Upper lobe of left lung (tissue), 6 donors: ENCODE results near the gene NDUFB4. TPM values are rescaled to one million over a fixed set of nuclear protein-coding genes. Genes with fewer than 3 reads are reported as not detected.

Experiments used
- ATAC-seq, 2 donors: fragments of 200-7000 bp; cut with Tn5 transposase; one replicate each; pipeline ENCODE4 v1.9.1; 2022; ENCODE audit warnings: mild to moderate bottlenecking in 2 of 2, moderate library complexity in 2 of 2; ENCODE audit not compliant: low FRiP score in 2 of 2
- DNase-seq, 2 donors: peaks; one replicate each; pipeline ENCODE4 v3.0.0-alpha.2; 2019 to 2020
- H3K27ac ChIP-seq, 4 donors: fragments of 200-600 bp; sonication (generic); one replicate each; pipeline ENCODE4 v1.5.1; 2016 to 2019
- H3K27me3 ChIP-seq, 4 donors: fragments of 200-600 bp; sonication (generic); one replicate each; pipeline ENCODE4 v1.5.1; 2017 to 2019
- H3K36me3 ChIP-seq, 4 donors: fragments of 200-600 bp; sonication (generic); one replicate each; pipeline ENCODE4 v1.5.1; 2016 to 2019
- H3K4me1 ChIP-seq, 4 donors: fragments of 200-600 bp; sonication (generic); one replicate each; pipeline ENCODE4 v1.5.1; 2018 to 2019
- H3K4me3 ChIP-seq, 4 donors: fragments of 200-600 bp; sonication (generic); one replicate each; pipeline ENCODE4 v1.5.1; 2017 to 2019; ENCODE audit warnings: mild to moderate bottlenecking in 2 of 4, moderate library complexity in 1 of 4
- H3K9me3 ChIP-seq, 4 donors: fragments of 200-600 bp; sonication (generic); one replicate each; pipeline ENCODE4 v1.5.1; 2018 to 2019
- EP300 ChIP-seq, 4 donors: sonication (generic); formaldehyde crosslinking; IDR thresholded peaks; one replicate each; pipeline ENCODE4 v1.5.1; 2017; ENCODE audit warnings: antibody characterized with exemption in 4 of 4, control low read depth in 2 of 4
- POLR2A ChIP-seq, 4 donors: fragments of 450-650 bp; IDR thresholded peaks; one replicate each; pipeline ENCODE4 v1.5.1; 2016 to 2017; ENCODE audit warnings: antibody characterized with exemption in 4 of 4, mild to moderate bottlenecking in 2 of 4
- POLR2AphosphoS5 ChIP-seq, 2 donors: sonication (generic); formaldehyde crosslinking; IDR thresholded peaks; one replicate each; pipeline ENCODE4 v1.5.1; 2017; ENCODE audit warnings: antibody characterized with exemption in 2 of 2
- WGBS, 2 donors: methylation state at CpG; one replicate each; pipeline ENCODE4 v1.1.5; 2017 to 2018; 5-methylcytosine and 5-hydroxymethylcytosine counted together
- total RNA-seq, 6 donors: library from RNA; depleted of rRNA in 4 of 6; stranded (reverse); fragments of >200 nt in 4 of 6; gene quantifications; one replicate each; pipeline versions ENCODE4 v1.1.0 to v1.2.1, GENCODE V29; 2016 to 2021
- TF ChIP-seq, protein P1 (sequence below), 6 experiments: fragments of 450-650 bp in 4 of 6; fragments of 200-600 bp in 2 of 6; sonication (generic) in 2 of 6; IDR thresholded peaks; one replicate each; pipeline ENCODE4 v1.5.1; 2016 to 2019; ENCODE audit warnings: antibody characterized with exemption in 6 of 6
- donor health status: DM: no; HTN: no; CAD: no; lungs with moderate emphysema.
- donor health status: DM: no; HTN: yes; CAD: no; lungs with severe emphysema.

NDUFB4 gene
- total RNA-seq, 6 donors from 2014 or later, result 29.2 to 105 (median 79.4) TPM

DNA sequence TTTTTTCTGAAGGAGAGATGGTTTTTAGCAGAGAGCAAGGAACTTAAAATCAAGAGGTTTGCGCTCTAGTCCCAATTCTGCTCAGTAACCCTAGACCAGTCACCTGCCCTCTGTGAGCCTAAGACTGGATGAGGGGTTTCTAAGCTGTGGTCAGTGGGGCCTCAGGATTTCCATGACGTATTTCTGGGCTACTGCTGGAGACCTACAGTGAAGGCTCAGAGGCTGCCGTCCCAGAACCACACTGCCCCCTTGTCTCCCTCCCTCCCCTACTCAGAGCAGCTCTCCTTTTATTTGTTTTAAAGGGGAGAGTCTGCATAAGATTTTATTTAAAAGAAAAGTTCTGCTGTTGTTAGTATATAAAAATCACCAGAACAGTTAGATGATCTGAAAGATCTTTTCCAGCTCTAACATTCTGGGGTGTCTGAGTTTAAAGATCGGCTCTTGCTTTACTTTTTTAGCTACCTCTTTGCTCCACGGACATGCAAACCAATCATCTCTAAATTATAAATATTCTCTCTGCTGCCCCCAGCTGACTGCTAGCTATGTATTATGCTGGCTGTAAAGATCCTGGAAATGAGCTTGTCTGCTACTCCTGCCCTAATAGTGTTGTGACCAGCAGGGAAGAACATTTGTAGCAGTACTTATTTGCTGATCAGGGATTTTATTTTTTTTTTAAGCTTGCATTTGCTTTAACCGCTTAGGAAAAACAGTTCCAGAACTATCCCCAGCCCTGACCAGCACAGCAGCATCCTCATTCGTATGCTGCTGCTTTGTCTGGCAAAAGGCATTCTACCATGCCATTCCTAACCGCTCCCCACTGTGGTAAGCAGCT lies 28.6 kb upstream of the NDUFB4 start:
- no peak overlapping the region for H3K27ac ChIP-seq
- DNase-seq, result no peak

DNA sequence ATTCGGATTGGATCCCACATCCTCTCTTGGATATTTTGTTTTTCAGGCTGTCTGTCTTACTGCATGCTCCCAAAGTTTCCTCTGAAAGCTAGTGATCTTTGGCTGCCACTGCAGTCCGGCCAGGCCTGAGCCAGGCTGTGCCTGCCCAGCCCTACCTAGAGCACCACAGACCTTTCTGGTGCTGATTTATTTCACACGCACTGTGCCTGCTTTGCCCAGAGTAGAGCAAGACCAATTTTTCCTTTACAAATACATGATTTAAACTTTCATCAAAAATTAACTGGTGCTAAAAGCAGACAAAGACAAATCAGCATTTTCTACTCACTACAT lies 28.0 kb upstream of the NDUFB4 start:
- no peak for ATAC-seq
- H3K27ac ChIP-seq, result no peak overlapping the region
- TF ChIP-seq EP300 (IDR thresholded peaks at IDR 0.05), result no peak
- TF ChIP-seq, protein P1, sequence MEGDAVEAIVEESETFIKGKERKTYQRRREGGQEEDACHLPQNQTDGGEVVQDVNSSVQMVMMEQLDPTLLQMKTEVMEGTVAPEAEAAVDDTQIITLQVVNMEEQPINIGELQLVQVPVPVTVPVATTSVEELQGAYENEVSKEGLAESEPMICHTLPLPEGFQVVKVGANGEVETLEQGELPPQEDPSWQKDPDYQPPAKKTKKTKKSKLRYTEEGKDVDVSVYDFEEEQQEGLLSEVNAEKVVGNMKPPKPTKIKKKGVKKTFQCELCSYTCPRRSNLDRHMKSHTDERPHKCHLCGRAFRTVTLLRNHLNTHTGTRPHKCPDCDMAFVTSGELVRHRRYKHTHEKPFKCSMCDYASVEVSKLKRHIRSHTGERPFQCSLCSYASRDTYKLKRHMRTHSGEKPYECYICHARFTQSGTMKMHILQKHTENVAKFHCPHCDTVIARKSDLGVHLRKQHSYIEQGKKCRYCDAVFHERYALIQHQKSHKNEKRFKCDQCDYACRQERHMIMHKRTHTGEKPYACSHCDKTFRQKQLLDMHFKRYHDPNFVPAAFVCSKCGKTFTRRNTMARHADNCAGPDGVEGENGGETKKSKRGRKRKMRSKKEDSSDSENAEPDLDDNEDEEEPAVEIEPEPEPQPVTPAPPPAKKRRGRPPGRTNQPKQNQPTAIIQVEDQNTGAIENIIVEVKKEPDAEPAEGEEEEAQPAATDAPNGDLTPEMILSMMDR (IDR thresholded peaks at IDR 0.05), result no peak
- TF ChIP-seq POLR2A (IDR thresholded peaks at IDR 0.05), result no peak
- TF ChIP-seq POLR2AphosphoS5 (IDR thresholded peaks at IDR 0.05), result no peak
- H3K4me1 ChIP-seq, result peaks cover 0 to 9% (median 4%) of the 10 kb centered on the region in 4 donors
- H3K9me3 ChIP-seq, result no peaks in the 10 kb centered on the region
- H3K4me3 ChIP-seq, result no peak overlapping the region
- H3K27me3 ChIP-seq, result no peaks in the 10 kb centered on the region
- H3K36me3 ChIP-seq, result no peaks in the 10 kb centered on the region
- no peak for DNase-seq
- WGBS, 2 donors, result 79 to 83% methylated on average over 3 of the region's 3 CpGs

More for the DNA sequence above, 28.6 kb upstream of the NDUFB4 start:
- no peaks in the 10 kb centered on the region for H3K27me3 ChIP-seq
- no peak for TF ChIP-seq POLR2AphosphoS5 (IDR thresholded peaks at IDR 0.05)
- TF ChIP-seq, protein P1 (IDR thresholded peaks at IDR 0.05), result peak in 3 of 6 experiments; percentile 12 to 28 (median 14)
- peak in 1 of 2 donors; percentile 70 for ATAC-seq
- H3K4me3 ChIP-seq, result no peak overlapping the region
- H3K9me3 ChIP-seq, result no peaks in the 10 kb centered on the region
- H3K36me3 ChIP-seq, result no peaks in the 10 kb centered on the region
- 41 to 44% methylated on average over 8 of the region's 8 CpGs for WGBS, 2 donors
- H3K4me1 ChIP-seq, result peaks cover 0 to 9% (median 4%) of the 10 kb centered on the region in 4 donors

DNA sequence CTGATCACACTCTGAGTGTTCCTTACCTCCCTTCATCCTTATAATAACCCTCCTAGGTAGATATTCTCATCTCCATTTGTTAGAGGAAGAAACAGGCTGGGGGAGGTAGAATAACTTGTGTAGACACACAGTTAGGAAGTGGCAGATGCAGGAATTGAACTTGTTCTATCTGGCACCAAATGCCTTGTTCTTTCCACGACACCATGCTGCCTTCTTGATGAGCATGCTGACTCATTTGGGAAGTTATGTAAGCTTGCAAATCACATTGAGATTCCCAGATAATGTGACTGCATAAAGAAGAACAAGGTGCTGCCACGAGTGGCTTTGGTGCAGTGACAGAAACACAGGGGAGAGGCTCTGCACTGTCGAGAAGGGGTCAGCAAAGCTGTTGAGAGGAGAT lies 27.5 kb upstream of the NDUFB4 start:
- Histone ChIP-seq H3K9me3 (no peaks in the 10 kb centered on the region), H3K27me3 (no peaks in the 10 kb centered on the region), H3K4me1 (peaks cover 0 to 9% (median 4%) of the 10 kb centered on the region in 4 donors), H3K4me3 (no peak overlapping the region), H3K27ac (no peak overlapping the region), H3K36me3 (no peaks in the 10 kb centered on the region)
- ATAC-seq (no peak), DNase-seq (no peak)
- 57 to 66% methylated on average over 3 of the region's 3 CpGs for WGBS, 2 donors
- TF ChIP-seq, protein P1 (IDR thresholded peaks at IDR 0.05), result no peak
- TF ChIP-seq POLR2A (IDR thresholded peaks at IDR 0.05) (no peak), POLR2AphosphoS5 (IDR thresholded peaks at IDR 0.05) (no peak), EP300 (IDR thresholded peaks at IDR 0.05) (no peak)

DNA sequence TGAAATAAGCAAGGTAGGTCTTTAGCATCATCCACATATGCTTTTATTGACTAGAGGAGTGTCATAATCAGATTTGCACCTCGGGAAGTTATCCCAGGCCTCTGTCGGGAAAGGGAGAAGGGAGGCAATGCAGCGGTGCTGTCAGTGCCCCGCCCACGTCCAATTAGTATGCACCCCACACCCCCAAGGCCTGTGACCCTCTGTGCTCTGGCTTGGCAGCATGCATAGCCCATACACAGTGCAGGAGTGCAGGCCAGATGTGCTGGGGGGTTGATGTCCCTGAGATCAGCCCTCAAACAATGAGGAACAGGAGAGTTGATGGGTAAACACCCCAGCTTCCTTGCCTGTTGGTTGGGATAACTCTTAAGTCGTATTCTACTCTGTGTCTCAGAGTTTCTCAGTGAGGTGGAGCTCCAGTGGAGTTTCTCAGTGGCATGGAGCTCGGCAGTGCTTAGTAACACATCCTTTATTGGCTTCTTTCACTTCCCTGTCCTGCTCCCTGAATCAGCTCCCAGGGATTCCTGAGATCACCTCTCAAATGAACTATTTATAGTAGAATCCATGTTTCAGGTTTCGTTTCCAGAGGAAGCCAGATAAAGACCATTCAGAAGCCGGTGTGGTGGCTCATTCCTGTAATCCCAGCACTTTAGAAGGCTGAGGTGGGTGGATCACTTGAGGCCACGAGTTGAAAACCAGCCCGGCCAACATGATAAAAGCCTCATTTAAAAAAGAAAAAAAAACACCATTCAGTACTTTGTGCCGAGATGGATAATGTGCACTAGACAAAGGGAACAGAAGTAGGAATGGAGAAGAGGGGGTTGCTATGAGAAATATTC lies 26.7 kb upstream of the NDUFB4 start:
- H3K27ac ChIP-seq, result no peak overlapping the region
- H3K27me3 ChIP-seq, result no peaks in the 10 kb centered on the region
- TF ChIP-seq POLR2A (IDR thresholded peaks at IDR 0.05) (no peak), POLR2AphosphoS5 (IDR thresholded peaks at IDR 0.05) (no peak), EP300 (IDR thresholded peaks at IDR 0.05) (no peak)
- TF ChIP-seq, protein P1 (IDR thresholded peaks at IDR 0.05), result no peak
- no peaks in the 10 kb centered on the region for H3K9me3 ChIP-seq
- H3K4me1 ChIP-seq, result peaks cover 0 to 9% (median 4%) of the 10 kb centered on the region in 4 donors
- H3K4me3 ChIP-seq, result no peak overlapping the region
- no peaks in the 10 kb centered on the region for H3K36me3 ChIP-seq
- ATAC-seq, result peak in 1 of 2 donors; percentile 55
- 63 to 78% methylated on average over 10 to 12 of the region's 12 CpGs for WGBS, 2 donors
- no peak for DNase-seq
